AG08395 (cell line): ENCODE results near the gene OR10J5.
"Not testable (repeated sequence)": the region's sequence is repeated elsewhere in the genome, so short reads cannot be mapped to it uniquely, and the experiment has no call there.

ENCODE experiments used
- DNase-seq: peaks from one replicate; pipeline ENCODE4 v3.0.0; 2012; ENCODE audit warnings: mixed read lengths, low spot score

Gene OR10J5

GRCh38 chr1:159535907-159536306 is at the start of gene OR10J5:
Gene OR10J5, minus strand, starts transcription at chr1:159536007. Its CDS starts 0 bp downstream, at chr1:159536007.
- no peak for DNase-seq

- no peak for DNase-seq
These were observed 48.7 kb upstream of the OR10J5 start for GRCh38 chr1:159584536-159584935.

GRCh38 chr1:159581422-159581821 is 45.6 kb upstream of the OR10J5 start:
- DNase-seq, result no peak

- no peak for DNase-seq
These were observed 44.5 kb upstream of the OR10J5 start for GRCh38 chr1:159580340-159580739.

GRCh38 chr1:159577446-159577845 is 41.6 kb upstream of the OR10J5 start:
- DNase-seq, result no peak

GRCh38 chr1:159562680-159563079 is 26.9 kb upstream of the OR10J5 start:
- DNase-seq, result no peak

- DNase-seq, result no peak
These were observed 25.7 kb upstream of the OR10J5 start for GRCh38 chr1:159561497-159561896.

- DNase-seq, result no peak
These were observed 24.8 kb upstream of the OR10J5 start for GRCh38 chr1:159560599-159560998.

- no peak for DNase-seq
These were observed 21.1 kb upstream of the OR10J5 start for GRCh38 chr1:159556931-159557369.

GRCh38 chr1:159554696-159555095 is 18.9 kb upstream of the OR10J5 start:
- no peak for DNase-seq

GRCh38 chr1:159554261-159554660 is 18.5 kb upstream of the OR10J5 start:
- no peak for DNase-seq

- no peak for DNase-seq
These were observed 12.3 kb upstream of the OR10J5 start for GRCh38 chr1:159548126-159548525.

GRCh38 chr1:159532922-159533321 is 2.9 kb downstream of the OR10J5 start:
- DNase-seq, result no peak

- DNase-seq, result not testable (repeated sequence)
These were observed 11.0 kb downstream of the OR10J5 start for GRCh38 chr1:159524792-159525191.

- DNase-seq, result no peak
These were observed 25.6 kb downstream of the OR10J5 start for GRCh38 chr1:159510229-159510541.

- DNase-seq, result no peak
These were observed 26.2 kb downstream of the OR10J5 start for GRCh38 chr1:159509440-159510228.

GRCh38 chr1:159508951-159509350 is 26.9 kb downstream of the OR10J5 start:
- DNase-seq, result no peak

- no peak for DNase-seq
These were observed 30.1 kb downstream of the OR10J5 start for GRCh38 chr1:159505676-159506075.

GRCh38 chr1:159501082-159501481 is 34.7 kb downstream of the OR10J5 start:
- DNase-seq, result no peak

GRCh38 chr1:159494513-159495210 is 41.1 kb downstream of the OR10J5 start:
- not testable (repeated sequence) for DNase-seq

- no peak for DNase-seq
These were observed 42.5 kb downstream of the OR10J5 start for GRCh38 chr1:159493354-159493753.

GRCh38 chr1:159492575-159493323 is 43.1 kb downstream of the OR10J5 start:
- DNase-seq, result no peak
